Panc1 (cell line): ENCODE measurements around the gene TTC39B. TPM values are rescaled to one million over a fixed set of nuclear protein-coding genes. Genes with fewer than 3 reads are reported as not detected.

ENCODE experiments used
- ATAC-seq: fragments of 200-7000 bp; cut with Tn5 transposase; 2 replicates; pipeline ENCODE4 v1.9.1; 2020; ENCODE audit warnings: mild to moderate bottlenecking, moderate library complexity
- BruUV-seq: library from RNA; stranded (reverse); fragments of 400-500 nt; replicated peaks from 2 replicates; lab custom pipeline; 2021; lab: Mats Ljungman, UMichigan
- CTCF ChIA-PET: fragments of 300-600 bp; sonication (Branson Sonifier 250); formaldehyde crosslinking; loops from one replicate; lab custom pipeline; 2022; ENCODE audit warnings: antibody characterized with exemption; lab: Charles Lee
- POLR2A ChIA-PET: fragments of 300-600 bp; sonication (Branson Sonifier 250); formaldehyde crosslinking; loops from one replicate; lab custom pipeline; 2022; ENCODE audit warnings: antibody characterized with exemption; lab: Charles Lee
- DNase-seq: peaks from one replicate; pipeline ENCODE4 v3.0.0-alpha.2; 2010; ENCODE audit warnings: low read depth, low spot score
- H3K27ac ChIP-seq: 2 replicates; pipeline ENCODE4 v1.5.1; 2011; ENCODE audit warnings: mild to moderate bottlenecking, low read length, inconsistent platforms
- H3K27me3 ChIP-seq: fragments of 200-500 bp; sonication (Bioruptor generic); 2 replicates; pipeline ENCODE4 v1.6.0; 2014; ENCODE audit warnings: low read length, inconsistent platforms; ENCODE audit not compliant: control insufficient read depth, insufficient read depth
- H3K36me3 ChIP-seq: fragments of 200-500 bp; sonication (Bioruptor generic); 2 replicates; pipeline ENCODE4 v1.5.1; 2014; ENCODE audit warnings: inconsistent platforms, mild to moderate bottlenecking, low read length, moderate library complexity; ENCODE audit not compliant: control insufficient read depth, insufficient read depth
- H3K4me1 ChIP-seq: 2 replicates; pipeline ENCODE4 v1.5.1; 2011; ENCODE audit warnings: inconsistent platforms, mild to moderate bottlenecking, low read length, moderate library complexity; ENCODE audit not compliant: control insufficient read depth, insufficient read depth
- H3K4me3 ChIP-seq, 2 experiments: 2 replicates each; pipeline ENCODE4 v1.5.1; 2011 to 2012; ENCODE audit warnings: low read depth in 2 of 2, low read length in 2 of 2, mild to moderate bottlenecking in 2 of 2, inconsistent platforms in 1 of 2, moderate library complexity in 1 of 2
- H3K9me3 ChIP-seq: fragments of 200-500 bp; sonication (Bioruptor generic); 2 replicates; pipeline ENCODE4 v1.5.1; 2014; ENCODE audit warnings: low read depth, mild to moderate bottlenecking, inconsistent platforms, low read length, moderate library complexity; ENCODE audit not compliant: control insufficient read depth, insufficient read depth
- POLR2AphosphoS5 ChIP-seq: IDR thresholded peaks from 2 replicates; pipeline ENCODE4 v1.6.1; 2012; ENCODE audit warnings: mild to moderate bottlenecking, low read depth, low read length, moderate library complexity
- SIN3A ChIP-seq: IDR thresholded peaks from 2 replicates; pipeline ENCODE4 v1.6.1; 2012; ENCODE audit warnings: low read depth, mild to moderate bottlenecking, low read length, moderate library complexity, borderline replicate concordance; ENCODE audit not compliant: insufficient read depth
- TCF7L2 ChIP-seq: IDR thresholded peaks from 2 replicates; pipeline ENCODE4 v1.6.1; 2011; ENCODE audit warnings: mild to moderate bottlenecking, low read depth, low read length, inconsistent platforms
- in situ Hi-C: cut with HindIII; loops from 2 replicates; pipeline ENCODE4 v1.10.0; 2016; ENCODE audit warnings: low sequenced_read_pairs, low pct_unique_long_range_greater_than_20kb
- intact Hi-C: fragments of 100-400 bp; cut with micrococcal nuclease; formaldehyde crosslinking; loops from one replicate; pipeline ENCODE4 v1.10.0; 2022; ENCODE audit not compliant: unreplicated experiment
- total RNA-seq: library from RNA; stranded (reverse); gene quantifications from one replicate; pipeline ENCODE4 v1.2.1, GENCODE V29; 2021; ENCODE audit not compliant: unreplicated experiment
- TF ChIP-seq, protein P1 (sequence below): fragments of 450-650 bp; IDR thresholded peaks from 2 replicates; pipeline ENCODE4 v1.5.1; 2017; ENCODE audit warnings: mild to moderate bottlenecking
- TF ChIP-seq, protein P2 (sequence below), 2 experiments: IDR thresholded peaks; 2 replicates each; pipeline ENCODE4 v1.6.1; 2011 to 2012; ENCODE audit warnings: low read depth in 2 of 2, control low read depth in 1 of 2, low read length in 1 of 2, mild to moderate bottlenecking in 1 of 2, moderate library complexity in 1 of 2; ENCODE audit not compliant: insufficient read depth in 1 of 2

TTC39B gene
- total RNA-seq, 1 experiment from 2014 or later: 1.6 TPM

DNA sequence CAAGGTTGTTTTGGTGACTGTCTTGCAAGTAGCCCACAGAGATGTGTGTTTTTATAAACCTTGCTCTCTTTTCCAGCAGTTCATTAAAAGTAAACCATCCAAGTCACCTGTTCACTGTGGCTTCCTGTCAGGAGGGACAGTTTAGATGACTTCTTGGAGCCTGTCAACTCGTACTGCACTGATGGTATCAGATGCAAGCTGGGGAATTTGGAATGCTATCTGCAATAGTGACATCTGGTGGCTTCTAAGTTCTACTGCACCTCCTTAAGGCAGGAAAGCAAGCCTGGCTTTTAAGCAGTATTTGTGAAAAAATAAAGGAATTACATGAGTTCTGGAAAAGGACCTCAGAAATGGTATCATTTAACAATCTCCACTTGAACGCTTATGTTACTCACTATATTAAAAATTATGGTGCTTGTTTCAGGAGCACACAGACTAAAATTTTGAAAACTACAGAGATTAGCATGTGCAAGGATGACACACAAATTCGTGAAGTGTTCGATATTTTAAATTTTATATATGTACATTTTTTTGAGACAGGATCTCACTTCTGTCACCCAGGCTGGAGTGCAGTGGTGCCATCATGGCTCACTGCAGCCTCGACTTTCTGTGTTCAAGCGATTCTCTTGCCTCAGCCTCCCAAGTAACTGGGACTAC is 164.0 kb downstream of the TTC39B start:
- no TSS peak for BruUV-seq
- TF ChIP-seq, protein P1, sequence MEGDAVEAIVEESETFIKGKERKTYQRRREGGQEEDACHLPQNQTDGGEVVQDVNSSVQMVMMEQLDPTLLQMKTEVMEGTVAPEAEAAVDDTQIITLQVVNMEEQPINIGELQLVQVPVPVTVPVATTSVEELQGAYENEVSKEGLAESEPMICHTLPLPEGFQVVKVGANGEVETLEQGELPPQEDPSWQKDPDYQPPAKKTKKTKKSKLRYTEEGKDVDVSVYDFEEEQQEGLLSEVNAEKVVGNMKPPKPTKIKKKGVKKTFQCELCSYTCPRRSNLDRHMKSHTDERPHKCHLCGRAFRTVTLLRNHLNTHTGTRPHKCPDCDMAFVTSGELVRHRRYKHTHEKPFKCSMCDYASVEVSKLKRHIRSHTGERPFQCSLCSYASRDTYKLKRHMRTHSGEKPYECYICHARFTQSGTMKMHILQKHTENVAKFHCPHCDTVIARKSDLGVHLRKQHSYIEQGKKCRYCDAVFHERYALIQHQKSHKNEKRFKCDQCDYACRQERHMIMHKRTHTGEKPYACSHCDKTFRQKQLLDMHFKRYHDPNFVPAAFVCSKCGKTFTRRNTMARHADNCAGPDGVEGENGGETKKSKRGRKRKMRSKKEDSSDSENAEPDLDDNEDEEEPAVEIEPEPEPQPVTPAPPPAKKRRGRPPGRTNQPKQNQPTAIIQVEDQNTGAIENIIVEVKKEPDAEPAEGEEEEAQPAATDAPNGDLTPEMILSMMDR: peak; percentile 62
- no peak for TF ChIP-seq TCF7L2
- DNase-seq (no peak), ATAC-seq (no peak)
- no peak overlapping the region for H3K27ac ChIP-seq
- no peaks in the 10 kb centered on the region for H3K36me3 ChIP-seq
- H3K4me3 ChIP-seq: no peak overlapping the region
- no peaks in the 10 kb centered on the region for H3K27me3 ChIP-seq
- ChIA-PET CTCF (no interaction called here), POLR2A (no interaction called here)
- no peaks in the 10 kb centered on the region for H3K4me1 ChIP-seq
- no peaks in the 10 kb centered on the region for H3K9me3 ChIP-seq
- intact Hi-C loops (no loop called here), in situ Hi-C loops (no loop called here)

DNA sequence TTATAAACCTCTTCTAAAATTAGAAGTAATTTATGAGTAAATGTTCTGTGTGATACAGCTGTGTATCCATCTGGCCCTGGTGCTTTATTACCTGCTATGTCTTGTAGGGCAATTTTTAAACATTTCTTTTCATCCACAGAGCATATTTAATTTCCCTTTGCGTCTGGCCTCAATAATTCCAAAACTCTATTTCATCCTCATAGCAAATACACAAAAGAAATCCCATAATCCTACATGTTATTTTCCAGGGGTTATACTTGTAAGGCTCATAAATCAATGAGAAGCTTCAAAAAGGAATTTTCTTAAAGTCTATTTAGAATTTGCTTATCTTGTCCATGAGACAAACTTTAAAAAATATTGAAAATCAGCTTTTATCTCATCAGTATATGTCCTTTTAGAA is 167.0 kb downstream of the TTC39B start:
- Histone ChIP-seq H3K9me3 (no peaks in the 10 kb centered on the region), H3K4me1 (no peaks in the 10 kb centered on the region), H3K27me3 (no peaks in the 10 kb centered on the region), H3K36me3 (no peaks in the 10 kb centered on the region), H3K4me3 (no peak overlapping the region), H3K27ac (no peak overlapping the region)
- ChIA-PET POLR2A (no interaction called here), CTCF (no interaction called here)
- intact Hi-C loops: no loop called here
- BruUV-seq: no TSS peak
- ATAC-seq: no peak
- DNase-seq: no peak
- TF ChIP-seq, protein P1: no peak
- TF ChIP-seq SIN3A (no peak), POLR2AphosphoS5 (no peak), TCF7L2 (no peak)
- TF ChIP-seq, protein P2, sequence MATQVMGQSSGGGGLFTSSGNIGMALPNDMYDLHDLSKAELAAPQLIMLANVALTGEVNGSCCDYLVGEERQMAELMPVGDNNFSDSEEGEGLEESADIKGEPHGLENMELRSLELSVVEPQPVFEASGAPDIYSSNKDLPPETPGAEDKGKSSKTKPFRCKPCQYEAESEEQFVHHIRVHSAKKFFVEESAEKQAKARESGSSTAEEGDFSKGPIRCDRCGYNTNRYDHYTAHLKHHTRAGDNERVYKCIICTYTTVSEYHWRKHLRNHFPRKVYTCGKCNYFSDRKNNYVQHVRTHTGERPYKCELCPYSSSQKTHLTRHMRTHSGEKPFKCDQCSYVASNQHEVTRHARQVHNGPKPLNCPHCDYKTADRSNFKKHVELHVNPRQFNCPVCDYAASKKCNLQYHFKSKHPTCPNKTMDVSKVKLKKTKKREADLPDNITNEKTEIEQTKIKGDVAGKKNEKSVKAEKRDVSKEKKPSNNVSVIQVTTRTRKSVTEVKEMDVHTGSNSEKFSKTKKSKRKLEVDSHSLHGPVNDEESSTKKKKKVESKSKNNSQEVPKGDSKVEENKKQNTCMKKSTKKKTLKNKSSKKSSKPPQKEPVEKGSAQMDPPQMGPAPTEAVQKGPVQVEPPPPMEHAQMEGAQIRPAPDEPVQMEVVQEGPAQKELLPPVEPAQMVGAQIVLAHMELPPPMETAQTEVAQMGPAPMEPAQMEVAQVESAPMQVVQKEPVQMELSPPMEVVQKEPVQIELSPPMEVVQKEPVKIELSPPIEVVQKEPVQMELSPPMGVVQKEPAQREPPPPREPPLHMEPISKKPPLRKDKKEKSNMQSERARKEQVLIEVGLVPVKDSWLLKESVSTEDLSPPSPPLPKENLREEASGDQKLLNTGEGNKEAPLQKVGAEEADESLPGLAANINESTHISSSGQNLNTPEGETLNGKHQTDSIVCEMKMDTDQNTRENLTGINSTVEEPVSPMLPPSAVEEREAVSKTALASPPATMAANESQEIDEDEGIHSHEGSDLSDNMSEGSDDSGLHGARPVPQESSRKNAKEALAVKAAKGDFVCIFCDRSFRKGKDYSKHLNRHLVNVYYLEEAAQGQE (IDR thresholded peaks at IDR 0.05; ENCODE audit: insufficient read depth in 1 of 2, low read depth in 2 of 2, low read length in 1 of 2): no peak
- in situ Hi-C loops: no loop called here
